Measurements from ENCODE around the gene CDRT4. TPM values are rescaled to one million over a fixed set of nuclear protein-coding genes. Genes with fewer than 3 reads are reported as not detected.

The CDRT4 gene
- total RNA-seq, 3 donors from 2014 or later (not counting 1 experiment from before 2014, with no cell fraction given) = 5.5 to 14.0 (median 11.8) TPM

- H3K4me1 Mint-ChIP-seq = no peaks in the 10 kb centered on the region
Measured at GRCh38 chr17:15406081-15406480, 61.3 kb downstream of the CDRT4 start.

GRCh38 chr17:15405058-15405415, 62.4 kb downstream of the CDRT4 start:
- peaks cover 0 to 14% of the 10 kb centered on the region in 2 donors for H3K27me3 Mint-ChIP-seq (ENCODE audit: low read depth in 2 of 2)
- intact Hi-C loops (cut with micrococcal nuclease) = no loop called here
- no peaks in the 10 kb centered on the region for H3K27me3 ChIP-seq (ENCODE audit: control insufficient read depth, insufficient read depth, low read length)
- no peaks in the 10 kb centered on the region for H3K9me3 Mint-ChIP-seq
- DNase-seq (no peak), ATAC-seq (no peak)
- H3K27ac ChIP-seq (ENCODE audit: low read length) = no peak overlapping the region
- H3K9me3 ChIP-seq (ENCODE audit: control insufficient read depth, insufficient read depth, low read length) = no peaks in the 10 kb centered on the region
- H3K4me1 Mint-ChIP-seq = no peaks in the 10 kb centered on the region
- no peaks in the 10 kb centered on the region for H3K4me1 ChIP-seq (ENCODE audit: control insufficient read depth, insufficient read depth, low read length)
- H3K36me3 Mint-ChIP-seq = no peaks in the 10 kb centered on the region
- H3K36me3 ChIP-seq (ENCODE audit: control insufficient read depth, insufficient read depth, low read length) = no peaks in the 10 kb centered on the region
- H3K4me3 Mint-ChIP-seq = no peak overlapping the region
- no peak for TF ChIP-seq CTCF (IDR thresholded peaks at IDR 0.05)
- 92% methylated on average over 6 of the region's 6 CpGs for WGBS (ENCODE audit: insufficient coverage)
- no peak overlapping the region for H3K27ac Mint-ChIP-seq
- H3K4me3 ChIP-seq (ENCODE audit: low read length) = no peak overlapping the region

More at GRCh38 chr17:15406081-15406480, 61.3 kb downstream of the CDRT4 start:
- no peak overlapping the region for H3K27ac Mint-ChIP-seq
- Histone ChIP-seq H3K4me1 (ENCODE audit: control insufficient read depth, insufficient read depth, low read length) (no peaks in the 10 kb centered on the region), H3K9me3 (ENCODE audit: control insufficient read depth, insufficient read depth, low read length) (no peaks in the 10 kb centered on the region), H3K4me3 (ENCODE audit: low read length) (no peak overlapping the region), H3K27me3 (ENCODE audit: control insufficient read depth, insufficient read depth, low read length) (no peaks in the 10 kb centered on the region), H3K36me3 (ENCODE audit: control insufficient read depth, insufficient read depth, low read length) (no peaks in the 10 kb centered on the region), H3K27ac (ENCODE audit: low read length) (no peak overlapping the region)
- H3K36me3 Mint-ChIP-seq = no peaks in the 10 kb centered on the region
- DNase-seq = no peak
- TF ChIP-seq CTCF (IDR thresholded peaks at IDR 0.05) = no peak
- H3K27me3 Mint-ChIP-seq (ENCODE audit: low read depth in 2 of 2) = peaks cover 3 to 14% of the 10 kb centered on the region in 2 donors
- no peak for ATAC-seq
- no peaks in the 10 kb centered on the region for H3K9me3 Mint-ChIP-seq
- no peak overlapping the region for H3K4me3 Mint-ChIP-seq
- WGBS (ENCODE audit: insufficient coverage) = 83% methylated on average over 5 of the region's 5 CpGs
- intact Hi-C loops (cut with micrococcal nuclease) = no loop called here

- H3K4me1 ChIP-seq (ENCODE audit: control insufficient read depth, insufficient read depth, low read length) = no peaks in the 10 kb centered on the region
- no peaks in the 10 kb centered on the region for H3K9me3 ChIP-seq (ENCODE audit: control insufficient read depth, insufficient read depth, low read length)
- Mint-ChIP-seq H3K4me3 (no peak overlapping the region), H3K9me3 (no peaks in the 10 kb centered on the region), H3K36me3 (no peaks in the 10 kb centered on the region), H3K27ac (no peak overlapping the region), H3K27me3 (ENCODE audit: low read depth in 2 of 2) (peaks cover 0 to 14% of the 10 kb centered on the region in 2 donors), H3K4me1 (no peaks in the 10 kb centered on the region)
- ATAC-seq (no peak), DNase-seq (no peak)
- intact Hi-C loops (cut with micrococcal nuclease) = no loop called here
- no peak for TF ChIP-seq CTCF (IDR thresholded peaks at IDR 0.05)
- WGBS (ENCODE audit: insufficient coverage) = 81% methylated on average over 20 of the region's 20 CpGs
- no peaks in the 10 kb centered on the region for H3K27me3 ChIP-seq (ENCODE audit: control insufficient read depth, insufficient read depth, low read length)
- no peak overlapping the region for H3K27ac ChIP-seq (ENCODE audit: low read length)
- no peaks in the 10 kb centered on the region for H3K36me3 ChIP-seq (ENCODE audit: control insufficient read depth, insufficient read depth, low read length)
- H3K4me3 ChIP-seq (ENCODE audit: low read length) = no peak overlapping the region
Measured at GRCh38 chr17:15404106-15405057, 63.0 kb downstream of the CDRT4 start.
